HG03095 (cell line): Measurements from ENCODE around the gene FAIM.
"Not testable (repeated sequence)": the region's sequence is repeated elsewhere in the genome, so short reads cannot be mapped to it uniquely, and the experiment has no call there.

Source experiments
- ATAC-seq: cut with Tn5 transposase; IDR thresholded peaks from one replicate; pipeline ENCODE4 v1.9.1; 2021; ENCODE audit warnings: moderate library complexity; ENCODE audit not compliant: unreplicated experiment

Gene FAIM

GRCh38 chr3:138600100-138600745 lies 8.3 kb upstream of the FAIM start:
- no peak for ATAC-seq

- not testable (repeated sequence) for ATAC-seq
Measured at GRCh38 chr3:138601661-138602060, 6.9 kb upstream of the FAIM start.

GRCh38 chr3:138604106-138604595 lies 4.4 kb upstream of the FAIM start:
- ATAC-seq = not testable (repeated sequence)

GRCh38 chr3:138609898-138610266 lies 1.3 kb downstream of the FAIM start:
- no peak for ATAC-seq

- ATAC-seq = no peak
Measured at GRCh38 chr3:138615462-138615861, 6.9 kb downstream of the FAIM start.

GRCh38 chr3:138620431-138620830 lies 11.9 kb downstream of the FAIM start:
- ATAC-seq = no peak

GRCh38 chr3:138624518-138624917 lies 15.9 kb downstream of the FAIM start:
- ATAC-seq = no peak

- no peak for ATAC-seq
Measured at GRCh38 chr3:138625707-138626365, 17.3 kb downstream of the FAIM start.

GRCh38 chr3:138629526-138629925 lies 21.0 kb downstream of the FAIM start:
- no peak for ATAC-seq

GRCh38 chr3:138638641-138639040 lies 30.1 kb downstream of the FAIM start:
- ATAC-seq = no peak

GRCh38 chr3:138640537-138640936 lies 32.0 kb downstream of the FAIM start:
- ATAC-seq = no peak

- no peak for ATAC-seq
Measured at GRCh38 chr3:138642226-138642926, 33.8 kb downstream of the FAIM start.

- no peak for ATAC-seq
Measured at GRCh38 chr3:138642927-138643253, 34.3 kb downstream of the FAIM start.

- ATAC-seq = no peak
Measured at GRCh38 chr3:138646008-138646407, 37.4 kb downstream of the FAIM start.

- ATAC-seq = no peak
Measured at GRCh38 chr3:138646513-138646912, 37.9 kb downstream of the FAIM start.

GRCh38 chr3:138649134-138649533 lies 40.6 kb downstream of the FAIM start:
- no peak for ATAC-seq

- ATAC-seq = no peak
Measured at GRCh38 chr3:138653567-138653966, 45.0 kb downstream of the FAIM start.

- ATAC-seq = no peak
Measured at GRCh38 chr3:138657508-138657907, 48.9 kb downstream of the FAIM start.

- no peak for ATAC-seq
Measured at GRCh38 chr3:138668107-138668506, 59.5 kb downstream of the FAIM start.

GRCh38 chr3:138670407-138670806 lies 61.8 kb downstream of the FAIM start:
- ATAC-seq = no peak

GRCh38 chr3:138673641-138674530 lies 65.3 kb downstream of the FAIM start:
- no peak for ATAC-seq
